Fibroblast of lung (primary cell): Measurements from ENCODE around the gene IGSF11. TPM values are rescaled to one million over a fixed set of nuclear protein-coding genes. Genes with fewer than 3 reads are reported as not detected.

ENCODE experiments used
- DNase-seq, 2 donors: peaks; one replicate each; pipeline versions ENCODE4 v3.0.0 to v3.0.0-alpha.2; 2010; ENCODE audit warnings: low read depth in 2 of 2
- H2AFZ ChIP-seq: 2 replicates; pipeline ENCODE4 v1.5.1; 2012; ENCODE audit warnings: low read length, control low read depth, inconsistent platforms
- H3K27ac ChIP-seq: 2 replicates; pipeline ENCODE4 v1.5.1; 2011; ENCODE audit warnings: low read length, control low read depth; ENCODE audit not compliant: insufficient read depth
- H3K27me3 ChIP-seq: 2 replicates; pipeline ENCODE4 v1.5.1; 2011; ENCODE audit warnings: mild to moderate bottlenecking, low read length; ENCODE audit not compliant: control insufficient read depth, insufficient read depth
- H3K36me3 ChIP-seq: 2 replicates; pipeline ENCODE4 v1.5.1; 2011; ENCODE audit warnings: low read length; ENCODE audit not compliant: control insufficient read depth, insufficient read depth
- H3K4me1 ChIP-seq: 2 replicates; pipeline ENCODE4 v1.5.1; 2011; ENCODE audit warnings: low read length; ENCODE audit not compliant: control insufficient read depth, insufficient read depth; ENCODE audit errors: extremely low read depth
- H3K4me2 ChIP-seq: 2 replicates; pipeline ENCODE4 v1.5.1; 2011; ENCODE audit warnings: low read length, control low read depth; ENCODE audit not compliant: insufficient read depth; ENCODE audit errors: extremely low read depth
- H3K4me3 ChIP-seq, 4 experiments: fragments of 200-600 bp in 1 of 4; sonication (generic) in 1 of 4; replicated peaks in 1 of 4; 2 replicates each; pipeline ENCODE4 v1.5.1; 2011 to 2016; ENCODE audit warnings: low read length in 4 of 4, low read depth in 3 of 4, mild to moderate bottlenecking in 3 of 4, control low read depth in 2 of 4, inconsistent platforms in 1 of 4, mixed read lengths in 1 of 4; ENCODE audit not compliant: insufficient read depth in 1 of 4; ENCODE audit errors: control extremely low read depth in 1 of 4
- H3K79me2 ChIP-seq: 2 replicates; pipeline ENCODE4 v1.5.1; 2012; ENCODE audit warnings: mild to moderate bottlenecking, low read length, inconsistent platforms; ENCODE audit not compliant: control insufficient read depth, insufficient read depth
- H3K9ac ChIP-seq: 2 replicates; pipeline ENCODE4 v1.5.1; 2011; ENCODE audit warnings: mild to moderate bottlenecking, low read length, control low read depth; ENCODE audit not compliant: insufficient read depth
- H3K9me3 ChIP-seq: 2 replicates; pipeline ENCODE4 v1.5.1; 2012; ENCODE audit warnings: low read depth, low read length; ENCODE audit not compliant: control insufficient read depth, insufficient read depth
- H4K20me1 ChIP-seq: 2 replicates; pipeline ENCODE4 v1.5.1; 2011; ENCODE audit warnings: low read length; ENCODE audit not compliant: control insufficient read depth, insufficient read depth; ENCODE audit errors: extremely low read depth
- EZH2 ChIP-seq: IDR thresholded peaks from 2 replicates; pipeline ENCODE4 v1.5.1; 2012; ENCODE audit warnings: low read length, control low read depth, mild to moderate bottlenecking; ENCODE audit errors: missing control alignments
- polyA plus RNA-seq, 2 donors: library from polyadenylated mRNA; depleted of rRNA in 1 of 2; stranded (reverse) in 1 of 2; unstranded in 1 of 2; fragments of >200 nt; gene quantifications; 2 replicates each; pipeline ENCODE4 v1.2.1, GENCODE V29; 2011 to 2012; ENCODE audit warnings: missing spikeins in 1 of 2
- total RNA-seq: library from RNA; depleted of rRNA; stranded (reverse); fragments of >200 nt; gene quantifications from 2 replicates; pipeline ENCODE4 v1.2.1, GENCODE V29; 2014
- TF ChIP-seq, protein P1 (sequence below), 2 donors: IDR thresholded peaks in 1 of 2; conservative IDR thresholded peaks in 1 of 2; 1 replicate in 1 of 2; 2 replicates in 1 of 2; pipeline ENCODE4 v1.5.1; 2011 to 2012; ENCODE audit warnings: low read length in 2 of 2, control low read depth in 1 of 2, inconsistent platforms in 1 of 2, low read depth in 1 of 2, mild to moderate bottlenecking in 1 of 2

Gene IGSF11
- total and polyA plus RNA-seq, 2 donors (not counting 1 experiment from before 2014, with no cell fraction given): under 0.01 TPM; not detected in 1

DNA sequence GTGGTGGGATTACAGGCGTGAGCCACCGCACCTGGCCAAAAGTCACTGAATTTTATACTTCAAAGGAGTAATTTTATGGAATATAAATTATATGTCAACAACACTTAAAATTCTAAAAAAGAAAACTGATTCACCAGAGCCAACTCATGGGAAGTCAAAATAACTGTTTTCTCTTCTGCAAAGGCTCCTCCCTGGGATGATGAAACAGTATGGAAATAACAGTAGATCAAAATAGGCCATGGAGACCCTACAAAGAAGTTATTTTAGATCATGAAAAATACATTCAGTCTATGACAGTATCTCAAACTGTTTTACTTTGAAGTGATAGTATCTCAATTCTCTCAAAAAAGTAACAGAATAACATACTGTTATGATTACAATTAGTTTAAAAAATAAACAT is 102.7 kb downstream of the IGSF11 start:
- DNase-seq: no peak
- H3K4me1 ChIP-seq: no peaks in the 10 kb centered on the region
- no peaks in the 10 kb centered on the region for H3K27me3 ChIP-seq
- TF ChIP-seq EZH2: no peak
- TF ChIP-seq, protein P1, sequence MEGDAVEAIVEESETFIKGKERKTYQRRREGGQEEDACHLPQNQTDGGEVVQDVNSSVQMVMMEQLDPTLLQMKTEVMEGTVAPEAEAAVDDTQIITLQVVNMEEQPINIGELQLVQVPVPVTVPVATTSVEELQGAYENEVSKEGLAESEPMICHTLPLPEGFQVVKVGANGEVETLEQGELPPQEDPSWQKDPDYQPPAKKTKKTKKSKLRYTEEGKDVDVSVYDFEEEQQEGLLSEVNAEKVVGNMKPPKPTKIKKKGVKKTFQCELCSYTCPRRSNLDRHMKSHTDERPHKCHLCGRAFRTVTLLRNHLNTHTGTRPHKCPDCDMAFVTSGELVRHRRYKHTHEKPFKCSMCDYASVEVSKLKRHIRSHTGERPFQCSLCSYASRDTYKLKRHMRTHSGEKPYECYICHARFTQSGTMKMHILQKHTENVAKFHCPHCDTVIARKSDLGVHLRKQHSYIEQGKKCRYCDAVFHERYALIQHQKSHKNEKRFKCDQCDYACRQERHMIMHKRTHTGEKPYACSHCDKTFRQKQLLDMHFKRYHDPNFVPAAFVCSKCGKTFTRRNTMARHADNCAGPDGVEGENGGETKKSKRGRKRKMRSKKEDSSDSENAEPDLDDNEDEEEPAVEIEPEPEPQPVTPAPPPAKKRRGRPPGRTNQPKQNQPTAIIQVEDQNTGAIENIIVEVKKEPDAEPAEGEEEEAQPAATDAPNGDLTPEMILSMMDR (conservative IDR thresholded peaks at IDR 0.05 in 1 of 2, IDR thresholded peaks at IDR 0.05 in 1 of 2; ENCODE audit: low read depth in 1 of 2, low read length in 2 of 2): no peak
- no peaks in the 10 kb centered on the region for H3K79me2 ChIP-seq
- no peaks in the 10 kb centered on the region for H3K9me3 ChIP-seq
- H3K36me3 ChIP-seq: no peaks in the 10 kb centered on the region
- no peak overlapping the region for H3K4me2 ChIP-seq
- H4K20me1 ChIP-seq: no peaks in the 10 kb centered on the region
- H3K27ac ChIP-seq: no peak overlapping the region
- H3K4me3 ChIP-seq: no peak overlapping the region
- no peak overlapping the region for H2AFZ ChIP-seq
- no peak overlapping the region for H3K9ac ChIP-seq

DNA sequence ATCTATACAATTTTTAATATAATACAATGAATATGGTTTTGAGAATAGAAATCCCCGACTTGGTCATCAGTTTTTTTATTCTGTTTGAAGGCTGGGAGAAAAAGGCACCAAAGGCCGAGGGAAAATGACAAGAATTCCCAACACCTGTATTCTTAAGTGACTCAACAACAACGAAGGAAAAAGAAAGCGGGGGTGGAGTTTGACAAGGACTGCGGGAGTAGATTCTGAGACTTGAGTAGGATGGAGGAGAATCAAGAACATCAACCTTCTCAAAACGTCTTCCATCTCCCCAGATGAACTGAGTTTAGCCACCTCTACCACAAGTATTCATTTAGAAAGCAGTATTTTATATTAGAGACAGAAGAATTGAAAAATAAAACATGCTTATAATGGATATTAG is 107.2 kb downstream of the IGSF11 start:
- Histone ChIP-seq H2AFZ (no peak overlapping the region), H3K27ac (no peak overlapping the region), H3K4me1 (no peaks in the 10 kb centered on the region), H3K4me2 (no peak overlapping the region), H3K9me3 (no peaks in the 10 kb centered on the region), H3K4me3 (no peak overlapping the region), H3K27me3 (no peaks in the 10 kb centered on the region), H4K20me1 (no peaks in the 10 kb centered on the region), H3K9ac (no peak overlapping the region), H3K36me3 (no peaks in the 10 kb centered on the region), H3K79me2 (no peaks in the 10 kb centered on the region)
- no peak for DNase-seq
- TF ChIP-seq, protein P1 (conservative IDR thresholded peaks at IDR 0.05 in 1 of 2, IDR thresholded peaks at IDR 0.05 in 1 of 2; ENCODE audit: low read depth in 1 of 2, low read length in 2 of 2): no peak
- no peak for TF ChIP-seq EZH2

DNA sequence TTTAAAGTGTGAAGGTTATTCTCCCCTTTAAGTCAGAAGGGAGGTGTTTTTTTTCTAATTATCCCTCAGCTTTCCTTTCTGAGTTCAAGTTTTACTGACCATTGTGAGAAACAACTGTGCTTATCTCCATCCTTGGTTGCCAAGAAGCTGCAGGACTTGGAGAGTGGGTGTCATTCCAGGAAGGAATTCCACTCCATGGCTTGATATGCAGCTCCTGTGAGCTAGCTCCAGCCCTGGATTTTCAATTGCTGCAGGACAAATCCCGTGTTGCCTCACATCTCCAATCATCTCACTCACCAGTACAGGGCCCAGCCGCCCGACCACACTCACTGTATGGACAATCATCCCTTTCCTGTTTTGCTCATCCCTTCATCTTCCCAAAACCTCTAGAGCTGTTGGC is 122.5 kb downstream of the IGSF11 start:
- no peak overlapping the region for H2AFZ ChIP-seq
- no peaks in the 10 kb centered on the region for H4K20me1 ChIP-seq
- H3K4me3 ChIP-seq: no peak overlapping the region
- TF ChIP-seq, protein P1 (conservative IDR thresholded peaks at IDR 0.05 in 1 of 2, IDR thresholded peaks at IDR 0.05 in 1 of 2; ENCODE audit: low read depth in 1 of 2, low read length in 2 of 2): no peak
- TF ChIP-seq EZH2: no peak
- no peaks in the 10 kb centered on the region for H3K79me2 ChIP-seq
- DNase-seq: no peak
- H3K9me3 ChIP-seq: no peaks in the 10 kb centered on the region
- H3K36me3 ChIP-seq: no peaks in the 10 kb centered on the region
- H3K4me2 ChIP-seq: no peak overlapping the region
- H3K4me1 ChIP-seq: no peaks in the 10 kb centered on the region
- no peak overlapping the region for H3K27ac ChIP-seq
- H3K9ac ChIP-seq: no peak overlapping the region
- H3K27me3 ChIP-seq: no peaks in the 10 kb centered on the region
